KMS-11 (cell line): ENCODE results near the gene SDC1.

Source experiments
- H2AFZ ChIP-seq: fragments of 200-600 bp; sonication (generic); 2 replicates; pipeline ENCODE4 v1.6.1; 2016; ENCODE audit warnings: antibody characterized with exemption, mixed run types, low read depth
- H3K27ac ChIP-seq: fragments of 200-600 bp; sonication (generic); 2 replicates; pipeline ENCODE4 v1.6.1; 2016; ENCODE audit warnings: mild to moderate bottlenecking, mixed run types
- H3K27me3 ChIP-seq: fragments of 200-600 bp; sonication (generic); 2 replicates; pipeline ENCODE4 v1.6.1; 2017; ENCODE audit warnings: mild to moderate bottlenecking, low read depth, mixed run types, moderate library complexity; ENCODE audit not compliant: insufficient read depth
- H3K36me3 ChIP-seq: fragments of 200-600 bp; sonication (generic); 2 replicates; pipeline ENCODE4 v1.6.1; 2017; ENCODE audit warnings: mild to moderate bottlenecking, mixed run types; ENCODE audit not compliant: insufficient read depth
- H3K4me1 ChIP-seq: fragments of 200-600 bp; sonication (generic); 2 replicates; pipeline ENCODE4 v1.6.1; 2016; ENCODE audit warnings: mild to moderate bottlenecking, low read depth, mixed run types; ENCODE audit not compliant: poor library complexity, severe bottlenecking
- H3K4me2 ChIP-seq: fragments of 200-600 bp; sonication (generic); 2 replicates; pipeline ENCODE4 v1.7.0; 2016; ENCODE audit warnings: mild to moderate bottlenecking, mixed run types
- H3K4me3 ChIP-seq: fragments of 200-600 bp; sonication (generic); IDR thresholded peaks from 2 replicates; pipeline ENCODE4 v1.6.1; 2017; ENCODE audit warnings: low read depth, low read length, mixed read lengths; ENCODE audit not compliant: insufficient read depth
- H3K79me2 ChIP-seq: fragments of 200-600 bp; sonication (generic); 2 replicates; pipeline ENCODE4 v1.6.1; 2016; ENCODE audit warnings: low read depth, mixed run types; ENCODE audit not compliant: insufficient read depth
- H3K9ac ChIP-seq: fragments of 200-600 bp; sonication (generic); 2 replicates; pipeline ENCODE4 v1.6.1; 2016; ENCODE audit warnings: mild to moderate bottlenecking, mixed run types
- H4K20me1 ChIP-seq: fragments of 200-600 bp; sonication (generic); 2 replicates; pipeline ENCODE4 v1.6.1; 2016; ENCODE audit warnings: mild to moderate bottlenecking, mixed run types; ENCODE audit not compliant: insufficient read depth
- CTCF ChIP-seq: fragments of 200-600 bp; sonication (generic); conservative IDR thresholded peaks from 2 replicates; pipeline ENCODE4 v1.6.1; 2017; ENCODE audit warnings: low read depth, mild to moderate bottlenecking, antibody characterized with exemption, low read length, moderate library complexity, mixed read lengths

Gene SDC1

GRCh38 chr2:20212459-20212870, 12.5 kb downstream of the SDC1 start:
- H3K4me1 ChIP-seq: peaks cover 69% of the 10 kb centered on the region
- TF ChIP-seq CTCF: no peak
- H3K9ac ChIP-seq: no peak overlapping the region
- H3K27ac ChIP-seq: no peak overlapping the region
- no peaks in the 10 kb centered on the region for H4K20me1 ChIP-seq
- no peaks in the 10 kb centered on the region for H3K36me3 ChIP-seq
- no peaks in the 10 kb centered on the region for H3K79me2 ChIP-seq
- H2AFZ ChIP-seq: no peak overlapping the region
- peak overlapping the region; percentile 61; the same call in 1 of the 2 replicates for H3K4me2 ChIP-seq
- H3K27me3 ChIP-seq: no peaks in the 10 kb centered on the region
- H3K4me3 ChIP-seq: no peak overlapping the region

- Histone ChIP-seq H3K4me1 (peaks cover 74% of the 10 kb centered on the region), H3K79me2 (no peaks in the 10 kb centered on the region), H4K20me1 (no peaks in the 10 kb centered on the region), H3K27me3 (no peaks in the 10 kb centered on the region), H3K4me2 (no peak overlapping the region; the same call in 1 of the 2 replicates), H3K4me3 (no peak overlapping the region), H2AFZ (no peak overlapping the region), H3K36me3 (no peaks in the 10 kb centered on the region), H3K9ac (no peak overlapping the region), H3K27ac (no peak overlapping the region)
- no peak for TF ChIP-seq CTCF
Measured at GRCh38 chr2:20211860-20212458, 13.0 kb downstream of the SDC1 start.

- H3K27ac ChIP-seq: no peak overlapping the region
- no peak for TF ChIP-seq CTCF
- no peak overlapping the region for H3K4me3 ChIP-seq
- no peak overlapping the region for H3K9ac ChIP-seq
- H3K36me3 ChIP-seq: no peaks in the 10 kb centered on the region
- no peak overlapping the region for H2AFZ ChIP-seq
- H4K20me1 ChIP-seq: no peaks in the 10 kb centered on the region
- H3K27me3 ChIP-seq: no peaks in the 10 kb centered on the region
- no peak overlapping the region for H3K4me2 ChIP-seq
- H3K4me1 ChIP-seq: peaks cover 79% of the 10 kb centered on the region
- H3K79me2 ChIP-seq: no peaks in the 10 kb centered on the region
Measured at GRCh38 chr2:20211420-20211819, 13.5 kb downstream of the SDC1 start.

- Histone ChIP-seq H3K4me2 (no peak overlapping the region), H2AFZ (no peak overlapping the region), H3K36me3 (no peaks in the 10 kb centered on the region), H3K4me1 (peaks cover 82% of the 10 kb centered on the region), H4K20me1 (no peaks in the 10 kb centered on the region), H3K9ac (no peak overlapping the region), H3K27me3 (no peaks in the 10 kb centered on the region), H3K4me3 (no peak overlapping the region), H3K79me2 (no peaks in the 10 kb centered on the region), H3K27ac (no peak overlapping the region)
- TF ChIP-seq CTCF: no peak
Measured at GRCh38 chr2:20210462-20210861, 14.5 kb downstream of the SDC1 start.
